Measurements from ENCODE around the gene AXDND1. TPM values are rescaled to one million over a fixed set of nuclear protein-coding genes. Genes with fewer than 3 reads are reported as not detected.

The AXDND1 gene
- total and polyA plus RNA-seq, 2 of the 8 experiments (the other 6 are each of a cell fraction or from before 2014, with no cell fraction given): 0.61 TPM; not detected in 1

GRCh38 chr1:179541774-179542173 lies 176.0 kb downstream of the AXDND1 start:
- H3K27ac ChIP-seq (ENCODE audit: low read depth, low read length): no peak overlapping the region
- no peak overlapping the region for H2BK12ac ChIP-seq (ENCODE audit: low read depth, low read length)
- H3K18ac ChIP-seq (ENCODE audit: extremely low read depth, low read length): no peak overlapping the region
- H3K23ac ChIP-seq (ENCODE audit: insufficient read length): no peak overlapping the region
- no peak overlapping the region for H3K9ac ChIP-seq (replicated peaks in 1 of 4; ENCODE audit: extremely low read depth in 1 of 4, low read depth in 3 of 4, low read length in 3 of 4)
- H4K20me1 ChIP-seq (replicated peaks in 1 of 2; ENCODE audit: control insufficient read depth in 1 of 2, insufficient read depth in 2 of 2, low read length in 2 of 2): no peaks in the 10 kb centered on the region
- H3K36me3 ChIP-seq (ENCODE audit: control insufficient read depth in 2 of 4, insufficient read depth in 4 of 4, low read length in 3 of 4): no peaks in the 10 kb centered on the region
- H3K4me2 ChIP-seq (ENCODE audit: insufficient read depth in 1 of 2, low read depth in 2 of 2, low read length in 2 of 2): no peak overlapping the region
- CTCF ChIA-PET (ENCODE audit: partially characterized antibody): no interaction called here
- peaks cover 11% of the 10 kb centered on the region in 2 experiments for H3K9me3 ChIP-seq (ENCODE audit: insufficient read depth in 2 of 2, low read depth in 1 of 2, low read length in 1 of 2)
- no peaks in the 10 kb centered on the region for H3K27me3 ChIP-seq (replicated peaks in 1 of 4; ENCODE audit: control insufficient read depth in 3 of 4, extremely low read depth in 1 of 4, insufficient read depth in 3 of 4, low read length in 3 of 4)
- no peak overlapping the region for H3K4ac ChIP-seq (replicated peaks; ENCODE audit: insufficient read length, low read depth, low read length)
- no peak overlapping the region for H3K56ac ChIP-seq (replicated peaks; ENCODE audit: insufficient read length, low read depth, low read length)
- no peak overlapping the region for H4K5ac ChIP-seq (ENCODE audit: insufficient read length, low read depth, low read length)
- H2AFZ ChIP-seq (ENCODE audit: low read length): no peak overlapping the region
- no peaks in the 10 kb centered on the region for H3K79me2 ChIP-seq (ENCODE audit: control insufficient read depth in 1 of 2, insufficient read depth in 2 of 2, low read length in 2 of 2)
- no peak overlapping the region for H3K14ac ChIP-seq (ENCODE audit: insufficient read length)
- no peaks in the 10 kb centered on the region for H3K79me1 ChIP-seq (ENCODE audit: low read depth, low read length)
- no peak overlapping the region for H2AK5ac ChIP-seq (ENCODE audit: low read depth, low read length)
- POLR2A ChIA-PET (ENCODE audit: partially characterized antibody): no interaction called here
- no peak overlapping the region for H2BK5ac ChIP-seq (ENCODE audit: low read depth, low read length)
- no peaks in the 10 kb centered on the region for H3K4me1 ChIP-seq (replicated peaks in 1 of 4; ENCODE audit: control insufficient read depth in 3 of 4, insufficient read depth in 4 of 4, low read length in 3 of 4)
- H4K8ac ChIP-seq (ENCODE audit: extremely low read depth, insufficient read depth, low read length): no peak overlapping the region
- no peak overlapping the region for H2BK15ac ChIP-seq (ENCODE audit: low read length)
- no peak for FAIRE-seq
- H4K91ac ChIP-seq (replicated peaks; ENCODE audit: insufficient read length, low read length): no peak overlapping the region
- WGBS, 2 experiments (ENCODE audit: extremely low coverage in 1 of 2, insufficient coverage in 1 of 2, insufficient read length in 1 of 2, insufficient replicate concordance in 2 of 2, low coverage in 1 of 2, low lambda C conversion rate in 2 of 2, missing lambda C conversion rate in 1 of 2): 89% methylated on average over 2 of the region's 2 CpGs; no CpG with 5 or more reads in 1 of the 2 experiments
- no peak overlapping the region for H2BK120ac ChIP-seq (replicated peaks; ENCODE audit: low read depth, low read length)
- no peak overlapping the region for H3K4me3 ChIP-seq (ENCODE audit: extremely low read depth in 1 of 4, insufficient read depth in 2 of 4, low read depth in 3 of 4, low read length in 4 of 4)
- no peak for DNase-seq (ENCODE audit: low read depth in 1 of 2, low spot score in 2 of 2)
- H3K23me2 ChIP-seq (ENCODE audit: low read depth, low read length): no peaks in the 10 kb centered on the region
- no peak overlapping the region for H2BK20ac ChIP-seq (ENCODE audit: low read length)
- TF ChIP-seq TAF1 (IDR thresholded peaks at IDR 0.05; ENCODE audit: low read depth, low read length) (no peak), SIRT6 (IDR thresholded peaks at IDR 0.05; ENCODE audit: low read length) (no peak), SIN3A (conservative IDR thresholded peaks at IDR 0.05 in 1 of 2, IDR thresholded peaks at IDR 0.05 in 1 of 2; ENCODE audit: low read depth in 1 of 2, low read length in 2 of 2) (no peak), TAF7 (optimal IDR thresholded peaks at IDR 0.05; ENCODE audit: borderline replicate concordance, low read depth, low read length) (no peak), JUND (IDR thresholded peaks at IDR 0.05; ENCODE audit: low read length) (no peak)
